GM21786 (cell line): ENCODE data around the gene CNTN2.

ENCODE experiments used
- ATAC-seq: cut with Tn5 transposase; IDR thresholded peaks from one replicate; pipeline ENCODE4 v1.9.1; 2021; ENCODE audit not compliant: unreplicated experiment

Gene CNTN2

DNA sequence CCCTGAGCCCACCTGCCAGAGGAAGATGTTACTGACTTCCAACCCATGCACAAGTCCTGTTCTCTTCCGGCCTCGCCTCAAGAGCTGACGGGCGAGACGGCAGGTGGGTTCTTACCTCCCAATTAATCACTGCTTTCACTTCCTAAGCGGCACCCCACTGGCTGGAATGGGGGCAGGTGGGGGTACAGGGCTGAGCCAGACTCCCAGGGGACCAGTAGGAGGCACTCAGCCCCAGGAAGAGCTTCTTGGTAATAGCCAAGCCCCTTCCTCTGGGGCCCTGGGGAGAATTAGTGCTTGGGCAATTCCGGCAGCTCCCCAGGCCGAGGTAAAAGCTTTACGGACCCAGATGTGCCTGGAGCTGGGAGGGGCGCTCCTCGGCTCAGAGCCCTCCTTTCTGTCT is 9.7 kb downstream of the CNTN2 start:
- no peak for ATAC-seq

DNA sequence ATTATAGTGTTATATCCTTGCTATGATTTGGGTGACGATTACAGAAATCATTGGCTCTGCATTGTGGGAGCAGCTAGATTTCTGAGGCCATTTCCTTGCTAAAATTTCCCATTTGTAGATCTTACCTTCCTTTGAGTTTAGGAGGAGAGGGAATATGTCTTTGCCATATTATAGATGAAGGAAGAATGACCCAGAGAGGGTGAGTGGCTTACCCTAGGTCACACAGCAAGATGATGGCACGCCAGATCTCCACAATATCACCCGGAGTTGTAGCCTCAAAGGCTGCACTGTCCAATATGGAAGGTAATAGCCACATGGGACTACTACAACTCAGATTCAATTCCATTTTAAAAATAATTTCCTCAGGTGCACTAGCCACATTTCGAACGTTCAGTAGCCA is 10.3 kb downstream of the CNTN2 start:
- no peak for ATAC-seq

DNA sequence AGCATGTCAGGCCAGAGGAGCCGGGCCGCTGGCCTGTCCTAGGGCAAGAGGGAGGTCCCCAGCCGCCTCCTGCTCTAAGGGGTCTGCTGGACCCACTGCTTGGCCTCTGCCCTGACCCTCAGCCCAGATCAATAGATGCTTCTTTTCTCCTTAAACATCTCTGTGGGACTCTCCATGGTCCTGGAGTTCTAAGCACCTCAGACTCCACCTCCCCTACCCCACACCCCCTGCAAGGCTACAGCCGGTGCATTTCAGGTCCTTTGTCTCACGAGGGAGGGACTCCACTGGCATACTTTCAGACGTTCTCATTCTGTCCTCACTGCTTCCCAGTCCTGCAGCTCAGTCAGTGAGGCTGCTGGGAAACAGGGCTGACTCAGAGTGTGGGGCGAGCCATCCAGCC is 11.0 kb downstream of the CNTN2 start:
- ATAC-seq, result no peak

DNA sequence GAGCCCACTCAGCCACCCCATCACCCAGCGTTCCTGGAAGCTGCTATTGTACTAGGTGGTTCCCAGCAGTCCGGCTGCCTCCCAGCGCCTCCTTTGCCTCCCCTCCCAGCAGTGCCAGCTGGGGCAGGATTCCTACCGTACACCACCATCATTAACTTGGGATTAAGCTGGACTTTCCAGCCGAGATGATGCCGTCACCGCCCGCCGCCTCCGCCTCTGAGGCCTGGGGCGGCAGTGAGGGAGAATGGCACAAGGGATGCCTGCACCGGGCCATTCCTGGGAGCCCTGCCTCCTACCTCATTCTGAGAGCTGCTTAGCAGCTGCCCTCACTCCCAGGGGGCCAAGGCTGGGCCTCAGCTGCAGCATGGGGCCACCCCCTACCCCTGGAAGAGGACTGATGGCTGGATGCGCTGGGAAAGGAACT is 13.2 kb downstream of the CNTN2 start:
- no peak for ATAC-seq

DNA sequence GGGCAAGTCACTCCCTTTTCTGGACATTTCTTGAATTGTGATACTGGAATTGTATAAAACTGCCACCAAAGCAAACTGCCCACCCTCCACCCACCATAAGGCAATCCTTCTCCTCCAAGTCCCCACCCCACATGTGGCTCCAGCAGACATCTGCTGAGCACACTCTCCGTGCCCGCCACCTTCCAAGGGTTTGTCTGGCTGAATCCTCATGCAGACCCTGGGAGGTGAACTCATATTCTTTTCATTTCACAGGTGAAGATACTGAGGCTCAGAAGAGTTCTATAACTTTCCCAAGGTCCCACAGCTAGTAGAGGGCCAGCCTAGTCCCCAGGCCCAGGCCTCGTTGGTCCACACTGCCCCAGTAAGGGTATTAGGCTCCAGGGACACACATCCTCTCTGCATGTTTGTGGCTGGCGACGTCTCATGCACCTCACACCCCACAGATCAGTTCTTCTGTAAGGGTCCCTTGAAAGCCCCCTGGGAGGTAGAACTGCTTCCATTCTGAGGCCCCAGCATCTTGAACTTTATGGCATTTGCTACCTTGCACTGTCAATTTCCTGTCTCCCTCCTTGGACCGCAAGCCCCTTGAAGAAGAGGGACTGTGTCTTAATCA is 14.1 kb downstream of the CNTN2 start:
- ATAC-seq, result no peak

DNA sequence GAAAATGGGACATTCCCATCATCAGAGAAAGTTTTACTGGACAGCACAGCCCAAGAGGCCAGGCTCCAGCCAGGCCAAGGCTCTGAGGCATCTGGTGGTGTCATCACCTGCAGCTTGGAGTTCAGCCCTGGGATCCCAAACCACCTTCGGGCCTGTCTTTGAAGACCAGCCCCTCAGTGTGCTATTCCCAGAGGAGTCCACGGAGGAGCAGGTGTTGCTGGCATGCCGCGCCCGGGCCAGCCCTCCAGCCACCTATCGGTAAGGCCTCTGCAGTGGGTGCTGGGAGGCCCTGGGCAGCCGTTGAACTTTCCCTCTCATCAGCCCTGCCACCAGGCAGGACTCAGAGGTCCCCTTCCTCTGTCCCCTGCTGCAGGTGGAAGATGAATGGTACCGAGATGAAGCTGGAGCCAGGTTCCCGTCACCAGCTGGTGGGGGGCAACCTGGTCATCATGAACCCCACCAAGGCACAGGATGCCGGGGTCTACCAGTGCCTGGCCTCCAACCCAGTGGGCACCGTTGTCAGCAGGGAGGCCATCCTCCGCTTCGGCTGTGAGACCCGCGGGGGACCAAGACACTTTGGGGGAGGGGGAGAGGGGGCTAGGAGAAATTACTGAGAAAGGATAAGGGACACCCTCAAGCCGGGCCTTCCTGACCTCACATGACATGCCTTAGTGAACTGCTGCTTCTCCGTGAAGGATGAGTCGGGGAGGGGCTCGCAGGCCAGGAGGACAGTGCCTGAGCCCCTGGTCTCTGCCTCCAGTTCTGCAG is 15.0 kb downstream of the CNTN2 start:
- ATAC-seq, result no peak

DNA sequence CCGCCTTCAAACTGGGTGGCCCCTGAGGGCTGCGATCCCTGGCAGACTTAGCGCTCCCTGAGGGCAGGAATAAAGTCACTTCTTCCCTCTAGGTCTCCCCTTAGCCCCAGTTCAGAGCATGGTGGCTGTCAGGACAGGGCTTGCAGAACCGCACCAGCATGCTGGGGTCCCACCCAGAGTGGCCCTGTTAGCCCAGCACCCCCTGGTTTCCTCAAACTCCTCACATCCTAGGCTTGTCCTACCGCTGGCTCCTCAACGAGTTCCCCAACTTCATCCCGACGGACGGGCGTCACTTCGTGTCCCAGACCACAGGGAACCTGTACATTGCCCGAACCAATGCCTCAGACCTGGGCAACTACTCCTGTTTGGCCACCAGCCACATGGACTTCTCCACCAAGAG is 15.8 kb downstream of the CNTN2 start:
- ATAC-seq, result no peak

DNA sequence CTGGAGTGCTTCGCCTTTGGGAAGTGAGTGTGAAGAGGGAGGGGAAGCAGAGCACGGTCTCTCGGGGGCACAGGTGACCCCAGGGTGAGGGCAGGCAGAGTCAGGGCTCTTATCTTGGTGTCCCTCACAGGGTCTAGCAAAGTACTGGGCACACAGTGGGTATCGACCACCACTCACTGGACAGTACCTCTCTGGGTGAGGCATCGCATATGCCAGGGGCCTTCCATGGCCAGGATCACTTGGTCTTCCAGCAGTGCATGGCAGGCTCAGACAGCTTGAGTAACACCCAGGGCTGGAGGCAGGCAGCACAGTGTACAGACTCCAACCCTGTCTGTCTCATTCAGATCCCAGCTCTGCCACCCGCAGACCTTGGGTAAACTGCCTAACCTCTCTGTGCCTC is 16.6 kb downstream of the CNTN2 start:
- ATAC-seq, result no peak

DNA sequence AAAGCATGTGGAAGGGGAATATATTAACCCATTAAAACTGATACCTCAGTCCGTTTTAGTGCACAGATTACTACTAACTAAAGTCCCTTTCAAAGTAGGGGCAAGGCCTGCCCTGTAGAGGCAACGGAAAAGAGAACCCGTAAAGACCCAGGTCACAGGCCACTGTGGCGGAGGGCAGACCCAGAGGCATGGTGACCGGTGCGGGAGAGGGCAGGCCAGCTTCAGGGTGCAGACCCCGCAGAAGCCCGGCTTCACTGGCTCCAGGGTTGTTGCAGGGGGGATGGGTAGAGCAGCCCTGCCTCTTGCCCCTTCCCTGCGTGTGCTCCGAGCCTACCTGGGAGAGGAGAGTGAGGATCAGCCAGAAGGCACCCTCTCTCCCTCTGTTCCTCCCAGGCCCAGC is 17.7 kb downstream of the CNTN2 start:
- ATAC-seq, result no peak

DNA sequence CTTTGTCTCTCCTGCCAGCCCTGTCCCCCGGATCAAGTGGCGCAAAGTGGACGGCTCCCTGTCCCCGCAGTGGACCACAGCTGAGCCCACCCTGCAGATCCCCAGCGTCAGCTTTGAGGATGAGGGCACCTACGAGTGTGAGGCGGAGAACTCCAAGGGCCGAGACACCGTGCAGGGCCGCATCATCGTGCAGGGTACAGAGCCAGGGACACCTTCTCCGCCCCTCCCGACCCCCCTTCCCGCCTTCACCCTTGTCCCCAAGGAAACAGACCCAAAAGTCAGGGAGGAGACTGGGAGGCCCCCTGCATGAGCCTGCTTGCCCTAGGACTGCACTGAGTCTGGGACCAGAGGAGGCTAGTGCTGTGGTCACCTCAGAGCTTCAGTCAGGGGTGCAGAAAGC is 18.2 kb downstream of the CNTN2 start:
- ATAC-seq, result no peak

DNA sequence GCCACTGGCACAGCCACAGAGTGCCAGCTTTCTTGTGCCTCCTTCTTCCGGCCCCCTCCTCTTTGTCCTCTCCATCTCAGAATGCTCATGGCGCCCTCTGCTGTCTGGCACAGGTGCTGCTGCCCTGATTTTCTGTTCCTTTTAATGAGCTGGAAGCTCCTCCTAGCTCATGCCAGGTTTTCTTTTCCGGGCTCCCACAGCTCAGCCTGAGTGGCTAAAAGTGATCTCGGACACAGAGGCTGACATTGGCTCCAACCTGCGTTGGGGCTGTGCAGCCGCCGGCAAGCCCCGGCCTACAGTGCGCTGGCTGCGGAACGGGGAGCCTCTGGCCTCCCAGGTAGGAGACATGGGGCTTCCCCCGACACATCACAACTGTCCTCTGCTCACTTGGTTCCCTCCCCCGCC is 18.7 kb downstream of the CNTN2 start:
- ATAC-seq, result no peak

DNA sequence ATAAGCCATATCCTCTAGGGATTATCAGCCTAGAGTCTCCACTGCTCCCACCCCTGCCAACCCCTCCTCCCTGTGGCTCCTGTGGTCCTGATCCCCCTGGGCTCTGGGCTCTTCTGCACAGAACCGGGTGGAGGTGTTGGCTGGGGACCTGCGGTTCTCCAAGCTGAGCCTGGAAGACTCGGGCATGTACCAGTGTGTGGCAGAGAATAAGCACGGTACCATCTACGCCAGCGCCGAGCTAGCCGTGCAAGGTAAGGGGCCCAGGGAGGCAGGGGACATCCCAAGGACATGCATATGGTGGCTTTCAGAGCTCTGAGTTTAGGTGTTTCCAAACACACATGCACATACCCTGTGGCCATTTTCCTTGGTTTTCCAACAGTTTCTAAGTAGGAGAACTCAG is 19.3 kb downstream of the CNTN2 start:
- no peak for ATAC-seq

DNA sequence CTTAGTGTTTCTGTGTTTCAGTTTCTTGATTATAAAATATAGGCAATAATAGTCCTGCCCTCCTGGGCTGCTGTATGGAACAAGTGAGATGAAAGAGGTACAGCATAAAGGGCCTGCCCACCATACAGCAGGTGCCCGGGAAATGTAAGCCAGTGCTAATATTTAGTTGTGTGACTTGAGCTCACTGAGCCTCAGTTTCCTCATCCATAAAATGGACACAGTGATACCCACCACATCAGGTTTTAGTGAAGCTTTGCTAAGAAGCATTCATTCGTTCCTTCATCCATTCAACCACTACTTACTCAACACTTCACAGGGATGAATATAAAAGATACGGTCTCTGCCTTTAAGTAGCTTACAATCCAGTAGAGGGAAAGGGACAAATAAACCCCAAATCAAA is 19.9 kb downstream of the CNTN2 start:
- no peak for ATAC-seq

DNA sequence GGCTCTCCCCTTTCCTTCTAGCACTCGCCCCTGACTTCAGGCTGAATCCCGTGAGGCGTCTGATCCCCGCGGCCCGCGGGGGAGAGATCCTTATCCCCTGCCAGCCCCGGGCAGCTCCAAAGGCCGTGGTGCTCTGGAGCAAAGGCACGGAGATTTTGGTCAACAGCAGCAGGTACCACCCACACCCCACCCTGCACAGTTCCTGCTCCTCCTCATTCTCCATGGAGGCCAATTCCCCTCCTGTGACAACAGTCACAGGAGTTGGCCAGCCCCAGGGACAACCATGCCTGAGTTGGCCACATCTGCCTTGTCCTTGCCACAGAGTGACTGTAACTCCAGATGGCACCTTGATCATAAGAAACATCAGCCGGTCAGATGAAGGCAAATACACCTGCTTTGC is 21.3 kb downstream of the CNTN2 start:
- ATAC-seq, result no peak

DNA sequence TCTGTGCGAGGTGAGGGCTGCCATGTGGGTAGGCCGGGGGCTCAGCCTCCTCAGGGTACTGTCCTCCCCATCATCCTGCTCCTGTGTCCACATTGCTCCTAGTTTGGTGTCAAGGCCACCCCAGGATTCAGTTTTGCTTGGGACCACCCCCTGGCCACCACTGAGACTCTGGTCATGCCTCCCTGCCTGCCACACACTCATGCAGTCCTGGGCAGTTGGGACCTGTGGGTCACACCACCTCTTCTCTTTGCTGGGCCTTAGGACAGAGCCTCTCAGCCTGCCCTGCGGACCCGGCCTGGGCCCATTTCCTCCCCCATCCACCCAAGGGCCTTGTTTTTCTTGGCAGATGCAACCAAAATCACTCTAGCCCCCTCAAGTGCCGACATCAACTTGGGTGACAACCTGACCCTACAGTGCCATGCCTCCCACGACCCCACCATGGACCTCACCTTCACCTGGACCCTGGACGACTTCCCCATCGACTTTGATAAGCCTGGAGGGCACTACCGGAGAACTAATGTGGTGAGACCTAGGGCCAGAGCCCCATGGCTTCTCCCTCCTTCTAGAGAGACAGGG is 21.8 kb downstream of the CNTN2 start:
- ATAC-seq, result no peak

DNA sequence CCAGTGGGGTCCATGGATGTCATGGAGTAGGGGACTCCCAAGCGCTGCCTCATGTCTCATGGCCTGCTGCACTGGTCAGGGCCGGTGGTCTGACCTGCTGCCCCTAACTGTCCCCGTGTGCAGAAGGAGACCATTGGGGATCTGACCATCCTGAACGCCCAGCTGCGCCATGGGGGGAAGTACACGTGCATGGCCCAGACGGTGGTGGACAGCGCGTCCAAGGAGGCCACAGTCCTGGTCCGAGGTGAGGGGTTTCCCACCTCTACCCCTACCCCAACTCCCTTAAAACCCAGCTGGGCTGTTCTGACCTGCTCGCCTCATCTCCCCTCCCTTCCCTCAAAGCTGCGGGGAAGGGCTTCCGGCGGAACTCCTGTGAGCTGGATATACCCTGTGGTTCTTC is 22.7 kb downstream of the CNTN2 start:
- no peak for ATAC-seq

DNA sequence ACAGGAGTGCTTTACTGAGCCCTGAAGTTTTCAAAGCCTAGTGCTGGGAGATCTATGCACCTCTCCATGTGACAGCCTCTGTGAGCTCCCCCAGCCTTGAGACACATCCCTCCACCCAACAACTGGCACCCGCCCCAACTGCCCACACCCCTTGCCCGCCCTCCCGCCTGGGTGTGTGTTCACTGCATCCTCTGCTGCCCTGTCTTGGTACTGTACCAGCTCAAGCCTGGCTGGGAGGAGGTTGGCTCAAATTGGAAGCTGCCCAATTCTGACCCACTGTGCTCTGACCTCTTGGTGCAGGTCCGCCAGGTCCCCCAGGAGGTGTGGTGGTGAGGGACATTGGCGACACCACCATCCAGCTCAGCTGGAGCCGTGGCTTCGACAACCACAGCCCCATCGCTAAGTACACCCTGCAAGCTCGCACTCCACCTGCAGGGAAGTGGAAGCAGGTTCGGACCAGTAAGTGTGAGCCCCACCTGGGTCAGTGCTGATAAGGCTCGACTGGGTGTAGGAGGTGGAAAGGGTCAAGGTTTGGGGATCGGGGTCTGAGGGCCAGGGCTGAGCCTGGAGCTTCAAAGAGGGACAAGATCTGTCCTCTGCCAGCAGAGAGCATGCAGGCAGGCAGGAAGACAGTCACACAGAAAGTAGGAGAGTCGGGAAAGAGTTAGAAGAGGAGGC is 23.3 kb downstream of the CNTN2 start:
- no peak for ATAC-seq

DNA sequence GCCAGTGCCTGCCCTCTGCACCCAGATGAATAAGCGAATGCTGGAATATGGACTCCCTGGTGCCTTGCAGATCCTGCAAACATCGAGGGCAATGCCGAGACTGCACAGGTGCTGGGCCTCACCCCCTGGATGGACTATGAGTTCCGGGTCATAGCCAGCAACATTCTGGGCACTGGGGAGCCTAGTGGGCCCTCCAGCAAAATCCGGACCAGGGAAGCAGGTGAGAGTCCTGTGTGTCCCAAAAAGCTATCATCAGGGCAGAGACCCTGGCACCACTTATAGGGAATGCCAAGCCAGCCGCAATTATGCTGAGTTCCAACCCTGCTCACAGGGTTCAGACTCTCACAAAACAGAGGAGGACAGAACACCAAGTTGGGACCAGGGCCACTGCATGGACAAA is 24.0 kb downstream of the CNTN2 start:
- ATAC-seq, result no peak

DNA sequence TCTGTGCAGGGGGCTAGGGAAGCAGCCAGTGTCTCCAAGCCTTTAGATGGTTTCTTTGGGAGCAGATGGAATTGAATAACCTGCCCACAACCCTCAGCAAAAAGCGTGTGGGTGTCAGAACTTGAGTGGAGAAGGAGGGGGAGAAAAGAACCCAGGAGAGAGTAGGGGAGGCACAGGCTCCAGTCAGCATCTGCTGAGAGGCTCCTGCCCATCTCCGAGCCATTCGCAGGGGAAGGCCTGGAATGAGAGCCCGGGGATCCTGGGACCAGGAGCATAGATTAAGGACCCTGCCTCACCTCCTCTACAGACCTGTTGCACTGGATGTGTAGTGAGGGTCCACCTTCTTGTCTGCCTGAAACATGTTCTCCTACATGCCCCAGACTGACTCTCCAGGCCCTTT is 25.0 kb downstream of the CNTN2 start:
- no peak for ATAC-seq

DNA sequence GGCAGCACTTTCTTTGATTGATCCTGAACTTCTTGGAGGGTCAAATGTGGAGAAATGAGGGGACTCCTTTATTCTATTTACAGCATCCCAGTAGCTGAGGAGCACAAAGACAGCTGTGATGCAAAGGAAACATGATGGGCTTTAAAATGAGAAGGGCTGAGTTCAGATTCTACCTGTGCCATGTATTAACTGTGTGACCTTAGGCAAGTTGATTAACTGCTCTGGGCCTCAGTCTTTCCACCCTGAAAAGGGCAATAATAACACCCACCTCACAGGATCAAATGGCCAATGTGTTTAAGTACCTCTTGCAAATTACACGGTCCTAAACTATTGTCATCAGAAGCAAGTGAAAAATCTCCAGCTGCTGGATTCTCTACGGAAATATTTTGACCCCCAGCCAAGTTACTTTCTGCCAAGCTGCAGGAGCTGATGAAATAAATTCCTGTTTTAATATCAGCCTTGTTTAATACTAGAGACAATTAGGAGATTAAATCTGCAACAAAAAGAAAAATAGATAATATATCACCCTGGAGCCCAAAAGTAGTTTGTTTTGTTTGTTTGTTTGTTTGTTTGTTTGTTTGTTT is 25.5 kb downstream of the CNTN2 start:
- no peak for ATAC-seq

DNA sequence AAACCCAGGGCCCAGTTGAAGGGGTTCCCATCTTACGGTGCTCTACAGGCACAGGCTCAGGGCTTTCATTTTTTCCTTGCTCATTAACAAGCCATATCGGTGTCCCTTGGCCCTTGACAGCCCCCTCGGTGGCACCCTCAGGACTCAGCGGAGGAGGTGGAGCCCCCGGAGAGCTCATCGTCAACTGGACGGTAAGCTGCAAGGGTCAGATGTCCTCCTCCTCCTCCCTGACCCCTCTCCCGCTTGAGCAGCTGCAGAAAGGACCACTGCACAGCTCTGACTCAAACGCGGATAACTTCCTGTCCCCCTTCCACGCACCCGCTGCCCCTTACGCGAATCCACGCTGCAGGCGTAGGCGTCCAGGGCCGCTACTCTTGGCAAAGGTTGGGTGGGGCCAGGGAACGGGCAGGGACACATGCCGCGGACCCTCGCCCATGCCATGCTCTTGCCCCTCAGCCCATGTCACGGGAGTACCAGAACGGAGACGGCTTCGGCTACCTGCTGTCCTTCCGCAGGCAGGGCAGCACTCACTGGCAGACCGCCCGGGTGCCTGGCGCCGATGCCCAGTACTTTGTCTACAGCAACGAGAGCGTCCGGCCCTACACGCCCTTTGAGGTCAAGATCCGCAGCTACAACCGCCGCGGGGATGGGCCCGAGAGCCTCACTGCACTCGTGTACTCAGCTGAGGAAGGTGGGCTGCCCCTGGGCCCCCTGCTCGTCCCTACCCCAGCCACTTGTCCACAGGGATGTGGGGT is 26.5 kb downstream of the CNTN2 start:
- ATAC-seq, result no peak
